ENCODE results near the gene RFC1. TPM values are rescaled to one million over a fixed set of nuclear protein-coding genes. Genes with fewer than 3 reads are reported as not detected.

Gene RFC1
- total and polyA plus RNA-seq, 10 donors = 8.0 to 54.9 (median 41.8) TPM

- Histone ChIP-seq H3K27ac (no peak overlapping the region), H3K4me1 (no peaks in the 10 kb centered on the region), H3K4me3 (no peak overlapping the region), H3K27me3 (replicated peaks in 1 of 7) (no peaks in the 10 kb centered on the region), H3K36me3 (peaks cover 0 to 100% (median 45%) of the 10 kb centered on the region in 6 donors), H3K9me3 (no peaks in the 10 kb centered on the region)
- TF ChIP-seq POLR2A (IDR thresholded peaks at IDR 0.05) (no peak), CTCF (IDR thresholded peaks at IDR 0.05 in 8 of 11, conservative IDR thresholded peaks at IDR 0.05 in 3 of 11) (no peak), POLR2AphosphoS5 (IDR thresholded peaks at IDR 0.05) (no peak)
- no peak for DNase-seq
- 95 to 98% (median 95%) methylated on average over 4 of the region's 4 CpGs for WGBS, 5 donors
- intact Hi-C loops (cut with DNase I; ENCODE audit: low total_unique reads) = no loop called here
Measured at GRCh38 chr4:39319676-39320075, 46.5 kb downstream of the RFC1 start.

- intact Hi-C loops (cut with DNase I; ENCODE audit: low total_unique reads) = no loop called here
Measured at GRCh38 chr4:39312816-39313215, 53.3 kb downstream of the RFC1 start.

GRCh38 chr4:39308611-39309010 is 57.6 kb downstream of the RFC1 start:
- no peak overlapping the region for H3K4me3 ChIP-seq
- peaks cover 0 to 100% (median 70%) of the 10 kb centered on the region in 6 donors for H3K36me3 ChIP-seq
- H3K27ac ChIP-seq = peak overlapping the region in 4 of 8 donors; percentile 0 to 62 (median 24)
- TF ChIP-seq POLR2A (IDR thresholded peaks at IDR 0.05) (no peak), POLR2AphosphoS5 (IDR thresholded peaks at IDR 0.05) (peak in 1 of 3 donors; percentile 13), CTCF (IDR thresholded peaks at IDR 0.05 in 8 of 11, conservative IDR thresholded peaks at IDR 0.05 in 3 of 11) (no peak)
- no peaks in the 10 kb centered on the region for H3K9me3 ChIP-seq
- WGBS, 5 donors = 81 to 90% (median 88%) methylated on average over 6 of the region's 6 CpGs
- no peaks in the 10 kb centered on the region for H3K4me1 ChIP-seq
- intact Hi-C loops (cut with DNase I; ENCODE audit: low total_unique reads) = no loop called here
- DNase-seq = no peak
- H3K27me3 ChIP-seq (replicated peaks in 1 of 7) = no peaks in the 10 kb centered on the region

More at GRCh38 chr4:39312816-39313215, 53.3 kb downstream of the RFC1 start:
- no peak for TF ChIP-seq POLR2AphosphoS5 (IDR thresholded peaks at IDR 0.05)
- TF ChIP-seq CTCF (IDR thresholded peaks at IDR 0.05 in 8 of 11, conservative IDR thresholded peaks at IDR 0.05 in 3 of 11) = no peak
- TF ChIP-seq POLR2A (IDR thresholded peaks at IDR 0.05) = no peak
- Histone ChIP-seq H3K36me3 (peaks cover 0 to 100% (median 71%) of the 10 kb centered on the region in 6 donors), H3K27me3 (replicated peaks in 1 of 7) (no peaks in the 10 kb centered on the region), H3K4me1 (no peaks in the 10 kb centered on the region), H3K27ac (peak overlapping the region in 6 of 8 donors; percentile 35 to 77 (median 48)), H3K9me3 (no peaks in the 10 kb centered on the region), H3K4me3 (no peak overlapping the region)
- DNase-seq = no peak
- 44 to 66% (median 50%) methylated on average over 4 of the region's 4 CpGs for WGBS, 5 donors

- Histone ChIP-seq H3K36me3 (peaks cover 0 to 100% (median 74%) of the 10 kb centered on the region in 6 donors), H3K9me3 (no peaks in the 10 kb centered on the region), H3K4me3 (no peak overlapping the region), H3K27me3 (replicated peaks in 1 of 7) (no peaks in the 10 kb centered on the region), H3K27ac (no peak overlapping the region), H3K4me1 (no peaks in the 10 kb centered on the region)
- TF ChIP-seq POLR2A (IDR thresholded peaks at IDR 0.05) (no peak), CTCF (IDR thresholded peaks at IDR 0.05 in 8 of 11, conservative IDR thresholded peaks at IDR 0.05 in 3 of 11) (no peak)
- intact Hi-C loops (cut with DNase I; ENCODE audit: low total_unique reads) = no loop called here
- 80 to 84% (median 83%) methylated on average over 14 of the region's 14 CpGs for WGBS, 5 donors
- DNase-seq = no peak
Measured at GRCh38 chr4:39305912-39306677, 60.1 kb downstream of the RFC1 start.

Data from spleen (tissue), 11 donors.